GM12878 (cell line): ENCODE results near the gene C2orf68. TPM values are rescaled to one million over a fixed set of nuclear protein-coding genes. Genes with fewer than 3 reads are reported as not detected.

Experiments
- ATAC-seq: fragments of 200-7000 bp; cut with Tn5 transposase; 3 replicates; pipeline ENCODE4 v1.9.1; 2020; ENCODE audit warnings: mild to moderate bottlenecking, moderate library complexity
- BruUV-seq: library from RNA; stranded (reverse); fragments of 400-500 nt; replicated peaks from 2 replicates; lab custom pipeline; 2021; lab: Mats Ljungman, UMichigan
- CTCF ChIA-PET: fragments of 300-600 bp; sonication (Branson Sonifier 250); formaldehyde crosslinking; extraction: SDS; loops from one replicate; lab custom pipeline; 2021; ENCODE audit warnings: inconsistent platforms; lab: Yijun Ruan, JAX
- POLR2A ChIA-PET: fragments of 350-600 bp; formaldehyde crosslinking; extraction: SDS; loops from one replicate; lab custom pipeline; 2021; ENCODE audit warnings: inconsistent platforms; lab: Charles Lee
- RAD21 ChIA-PET: fragments of 300-600 bp; sonication (Branson Sonifier 250); formaldehyde crosslinking; loops from one replicate; lab custom pipeline; 2023; ENCODE audit warnings: antibody characterized with exemption; ENCODE audit not compliant: unreplicated experiment; lab: Charles Lee
- SMC1A ChIA-PET: fragments of 300-600 bp; sonication (Branson Sonifier 250); formaldehyde crosslinking; loops from one replicate; lab custom pipeline; 2023; ENCODE audit not compliant: unreplicated experiment, uncharacterized antibody; lab: Charles Lee
- DNase-seq: peaks from one replicate; pipeline ENCODE4 v3.0.0-alpha.2; 2011; ENCODE audit warnings: low read depth, low spot score
- FAIRE-seq: peaks from 3 replicates; lab custom pipeline; 2011; peaks lifted over from hg19 to GRCh38; lab: Jason Lieb, UNC
- H2AFZ ChIP-seq: 2 replicates; pipeline ENCODE4 v1.6.0; 2011; ENCODE audit warnings: low read depth, low read length, control low read depth; ENCODE audit not compliant: control insufficient read depth
- H3K27ac ChIP-seq: 2 replicates; pipeline ENCODE4 v1.5.1; 2011; ENCODE audit warnings: control low read depth; ENCODE audit not compliant: control insufficient read depth, insufficient read depth
- H3K27me3 ChIP-seq, 2 experiments: replicated peaks in 1 of 2; 2 replicates each; pipeline versions ENCODE4 v1.6.0 to v1.6.1; 2011; ENCODE audit warnings: low read length in 1 of 2; ENCODE audit not compliant: control insufficient read depth in 2 of 2, insufficient read depth in 2 of 2
- H3K36me3 ChIP-seq, 2 experiments: 2 replicates each; pipeline ENCODE4 v1.5.1; 2011; ENCODE audit warnings: low read length in 1 of 2; ENCODE audit not compliant: control insufficient read depth in 2 of 2, insufficient read depth in 2 of 2
- H3K4me1 ChIP-seq: 2 replicates; pipeline ENCODE4 v1.6.1; 2011; ENCODE audit warnings: mild to moderate bottlenecking, low read length, moderate library complexity, mixed read lengths; ENCODE audit not compliant: control insufficient read depth, insufficient read depth
- H3K4me2 ChIP-seq: 2 replicates; pipeline ENCODE4 v1.6.0; 2011; ENCODE audit warnings: control low read depth; ENCODE audit not compliant: control insufficient read depth, insufficient read depth
- H3K4me3 ChIP-seq: fragments of 200-600 bp; sonication (generic); 2 replicates; pipeline ENCODE4 v1.5.1; 2016
- H3K79me2 ChIP-seq: 2 replicates; pipeline ENCODE4 v1.6.0; 2011; ENCODE audit warnings: low read length; ENCODE audit not compliant: control insufficient read depth, insufficient read depth
- H3K9ac ChIP-seq: 2 replicates; pipeline ENCODE4 v1.8.0; 2011; ENCODE audit warnings: low read length, control low read depth, mixed read lengths; ENCODE audit not compliant: control insufficient read depth, insufficient read depth
- H3K9me3 ChIP-seq: replicated peaks from 3 replicates; pipeline ENCODE4 v1.5.1; 2011; ENCODE audit warnings: mild to moderate bottlenecking, low read length; ENCODE audit not compliant: control insufficient read depth, insufficient read depth
- H4K20me1 ChIP-seq: 2 replicates; pipeline ENCODE4 v1.6.0; 2011; ENCODE audit not compliant: control insufficient read depth, insufficient read depth
- CEBPZ ChIP-seq: fragments of 150-350 bp; IDR thresholded peaks from 2 replicates; pipeline ENCODE4 v1.6.1; 2016; ENCODE audit warnings: low read depth, low read length
- NFIC ChIP-seq: IDR thresholded peaks from 2 replicates; pipeline ENCODE4 v1.6.1; 2012; ENCODE audit warnings: low read depth, mild to moderate bottlenecking, inconsistent platforms, low read length, moderate library complexity
- RAD51 ChIP-seq: fragments of 450-650 bp; IDR thresholded peaks from 2 replicates; pipeline ENCODE4 v1.6.1; 2016; ENCODE audit warnings: moderate library complexity, mild to moderate bottlenecking, inconsistent platforms
- TCF3 ChIP-seq: IDR thresholded peaks from 2 replicates; pipeline ENCODE4 v1.6.1; 2012; ENCODE audit warnings: low read depth, mild to moderate bottlenecking, low read length, borderline replicate concordance; ENCODE audit not compliant: insufficient read depth
- WGBS: methylation state at CpG from one replicate; pipeline ENCODE4 v1.1.6; 2016; ENCODE audit warnings: low lambda C conversion rate; ENCODE audit not compliant: insufficient replicate concordance, insufficient coverage; ENCODE audit errors: missing lambda C conversion rate; 5-methylcytosine and 5-hydroxymethylcytosine counted together
- in situ Hi-C: fragments of 300-500 bp; cut with MboI; formaldehyde crosslinking; loops from 9 replicates; pipeline ENCODE4 v1.14.3; 2018; ENCODE audit warnings: mixed read lengths
- intact Hi-C: fragments of 100-400 bp; cut with micrococcal nuclease; formaldehyde crosslinking; loops from one replicate; pipeline ENCODE4 v1.14.2; 2022; ENCODE audit not compliant: unreplicated experiment
- polyA plus RNA-seq, 11 experiments: library from polyadenylated mRNA; depleted of rRNA in 4 of 11; unstranded in 6 of 11; stranded (reverse) in 5 of 11; fragments of >200 nt; fragmentation: Nextera tagmentation in 4 of 11; fragmentation: Illumina TruSeq in 1 of 11; extraction: Ambion mirVana in 4 of 11; extraction: Trizol in 1 of 11; gene quantifications; 1 replicate in 1 of 11; 2 replicates in 10 of 11; pipeline versions ENCODE4 v1.2.1 to v1.2.3, GENCODE V29; 2011 to 2016; ENCODE audit warnings: inconsistent platforms in 2 of 11, missing spikeins in 2 of 11, low read depth in 1 of 11
- total RNA-seq, 4 experiments: library from RNA; depleted of rRNA in 3 of 4; stranded (reverse); fragments of >200 nt in 3 of 4; fragmentation: Illumina TruSeq in 1 of 4; extraction: Trizol in 1 of 4; gene quantifications; 2 replicates each; pipeline versions ENCODE4 v1.2.1 to v1.2.3, GENCODE V29; 2013 to 2021

Gene C2orf68
- total and polyA plus RNA-seq, 10 of the 15 experiments (the other 5 are each of a cell fraction or from before 2014, with no cell fraction given) = 12.7 to 56.1 (median 28.4) TPM

- no peaks in the 10 kb centered on the region for H3K9me3 ChIP-seq
- no peak overlapping the region for H3K4me2 ChIP-seq
- ChIA-PET POLR2A (interaction anchor here (0.6 kb wide), 1 partner anchor 449 kb away, joined by 4 read pairs; no protein-coding TSS in a partner anchor), SMC1A (interaction anchor here (1.0 to 3.4 kb wide), 5 partner anchors 13 to 216 kb away, joined by 3 to 71 read pairs (median 4); no protein-coding TSS in a partner anchor), RAD21 (interaction anchor here (0.9 to 3.4 kb wide), 2 partner anchors 13 to 70 kb away, joined by 3 to 20 read pairs; no protein-coding TSS in a partner anchor), CTCF (interaction anchor here (0.6 to 5.2 kb wide), 13 partner anchors 10 to 608 kb away, joined by 3 to 162 read pairs (median 20); no protein-coding TSS in a partner anchor)
- no peak for DNase-seq
- no peak overlapping the region for H3K9ac ChIP-seq
- peaks cover 24 to 34% of the 10 kb centered on the region in 2 experiments for H3K36me3 ChIP-seq
- no peaks in the 10 kb centered on the region for H3K27me3 ChIP-seq
- BruUV-seq = no TSS peak
- ATAC-seq = no peak
- intact Hi-C loops = loop anchor here (2.0 to 5.0 kb wide), 3 partner anchors 71 to 177 kb away; no protein-coding TSS in a partner anchor
- no peaks in the 10 kb centered on the region for H3K4me1 ChIP-seq
- in situ Hi-C loops = loop anchor here (5.0 kb wide), 1 partner anchor 72 kb away; no protein-coding TSS in a partner anchor
- H4K20me1 ChIP-seq = no peaks in the 10 kb centered on the region
- no peak overlapping the region for H2AFZ ChIP-seq
- H3K79me2 ChIP-seq = no peaks in the 10 kb centered on the region
- no peak overlapping the region for H3K4me3 ChIP-seq
- TF ChIP-seq NFIC = no peak
- no peak for TF ChIP-seq TCF3
- TF ChIP-seq CEBPZ = no peak
- TF ChIP-seq RAD51 = no peak
- no peak overlapping the region for H3K27ac ChIP-seq
- 48% methylated on average over 4 of the region's 4 CpGs for WGBS
- FAIRE-seq = no peak
Observed at GRCh38 chr2:85635636-85636035, 23.8 kb upstream of the C2orf68 start.
